OCI-LY1 (cell line): Measurements from ENCODE around the gene IRAK1.

Experiments used
- H2AFZ ChIP-seq: fragments of 200-600 bp; sonication (generic), shearing (Covaris generic); 2 replicates; pipeline ENCODE4 v1.6.0; 2014; ENCODE audit warnings: antibody characterized with exemption, mild to moderate bottlenecking, low read length
- H3F3A ChIP-seq: fragments of 200-600 bp; sonication (generic), shearing (Covaris generic); 2 replicates; pipeline ENCODE4 v1.6.0; 2014; ENCODE audit warnings: mild to moderate bottlenecking, antibody characterized with exemption, low read length, moderate library complexity; ENCODE audit not compliant: insufficient read depth
- H3K27ac ChIP-seq: fragments of 200-600 bp; sonication (generic); 2 replicates; pipeline ENCODE4 v1.5.1; 2014; ENCODE audit warnings: low read length, mixed run types, mild to moderate bottlenecking, low read depth; ENCODE audit not compliant: poor library complexity, severe bottlenecking
- H3K27me3 ChIP-seq: fragments of 200-600 bp; sonication (generic); 2 replicates; pipeline ENCODE4 v1.6.0; 2014; ENCODE audit warnings: antibody characterized with exemption, mild to moderate bottlenecking, low read length, moderate library complexity; ENCODE audit not compliant: insufficient read depth
- H3K36me3 ChIP-seq: fragments of 200-600 bp; sonication (generic); 2 replicates; pipeline ENCODE4 v1.6.1; 2014; ENCODE audit warnings: mild to moderate bottlenecking, antibody characterized with exemption, low read length, moderate library complexity, mixed read lengths; ENCODE audit not compliant: insufficient read depth
- H3K4me1 ChIP-seq: fragments of 200-600 bp; sonication (generic); 2 replicates; pipeline ENCODE4 v1.5.1; 2014; ENCODE audit warnings: mild to moderate bottlenecking, low read length, moderate library complexity; ENCODE audit not compliant: insufficient read depth, severe bottlenecking
- H3K4me2 ChIP-seq: fragments of 200-600 bp; sonication (generic), shearing (Covaris generic); 2 replicates; pipeline ENCODE4 v1.6.1; 2014; ENCODE audit warnings: low read length
- H3K4me3 ChIP-seq: fragments of 200-600 bp; sonication (generic); 2 replicates; pipeline ENCODE4 v1.5.1; 2014; ENCODE audit warnings: low read length, low read depth, mild to moderate bottlenecking, mixed read lengths; ENCODE audit not compliant: poor library complexity, severe bottlenecking
- H3K79me2 ChIP-seq: fragments of 200-600 bp; shearing (Covaris generic); 2 replicates; pipeline ENCODE4 v1.6.1; 2016; ENCODE audit warnings: mixed run types, low read length, mixed read lengths; ENCODE audit not compliant: insufficient read depth
- H3K9ac ChIP-seq: fragments of 200-600 bp; sonication (generic), shearing (Covaris generic); 2 replicates; pipeline ENCODE4 v1.6.1; 2014; ENCODE audit warnings: mild to moderate bottlenecking, low read length, mixed read lengths
- H3K9me2 ChIP-seq: fragments of 200-600 bp; sonication (generic), shearing (Covaris generic); 2 replicates; pipeline ENCODE4 v1.6.1; 2014; ENCODE audit warnings: low read depth, mild to moderate bottlenecking, low read length, mixed read lengths
- H3K9me3 ChIP-seq: fragments of 200-600 bp; shearing (Covaris generic); 2 replicates; pipeline ENCODE4 v1.6.1; 2014; ENCODE audit warnings: low read length, mixed read lengths
- H4K20me1 ChIP-seq: fragments of 200-600 bp; sonication (generic), shearing (Covaris generic); 2 replicates; pipeline ENCODE4 v1.6.0; 2016; ENCODE audit warnings: mild to moderate bottlenecking, low read length; ENCODE audit not compliant: insufficient read depth
- CTCF ChIP-seq: fragments of 200-600 bp; sonication (generic), shearing (Covaris generic); IDR thresholded peaks from 2 replicates; pipeline ENCODE4 v1.5.1; 2017; ENCODE audit warnings: mild to moderate bottlenecking, antibody characterized with exemption, low read length, moderate library complexity, mixed read lengths
- EZH2 ChIP-seq: fragments of 200-600 bp; sonication (generic), shearing (Covaris generic); IDR thresholded peaks from 2 replicates; pipeline ENCODE4 v1.8.0; 2017; ENCODE audit warnings: borderline replicate concordance, mixed run types, mild to moderate bottlenecking, antibody characterized with exemption, low read length, moderate library complexity, mixed read lengths

IRAK1 gene

GRCh38 chrX:153972368-153973126, 47.2 kb downstream of the IRAK1 start, which contains the start of gene TMEM187:
TSS of gene TMEM187 (plus strand) at chrX:153972754. CDS start at chrX:153982063, 9,309 bp downstream.
- Histone ChIP-seq H4K20me1 (no peaks in the 10 kb centered on the region), H3F3A (no peaks in the 10 kb centered on the region), H3K9me3 (no peaks in the 10 kb centered on the region), H3K36me3 (peaks cover 13% of the 10 kb centered on the region; the same call in 1 of the 2 replicates), H3K27ac (peak within 1 kb of the TSS; percentile 98), H3K4me2 (peak within 1 kb of the TSS; percentile 87), H3K4me1 (peaks cover 35% of the 10 kb centered on the region), H3K27me3 (no peaks in the 10 kb centered on the region), H3K9me2 (no peaks in the 10 kb centered on the region), H3K4me3 (peak within 1 kb of the TSS; percentile 93), H3K79me2 (peaks cover 21% of the 10 kb centered on the region), H3K9ac (peak within 1 kb of the TSS; percentile 100), H2AFZ (no peak within 1 kb of the TSS)
- no peak for TF ChIP-seq CTCF

- H3K4me2 ChIP-seq: peak within 1 kb of the TSS; percentile 99
- peak within 1 kb of the TSS; percentile 93 for H3K4me3 ChIP-seq
- TF ChIP-seq CTCF (no peak), EZH2 (no peak)
- H3K9ac ChIP-seq: peak within 1 kb of the TSS; percentile 100
- H3K9me2 ChIP-seq: no peaks in the 10 kb centered on the region
- H3K36me3 ChIP-seq: peaks cover 21% of the 10 kb centered on the region; the same call in 1 of the 2 replicates
- no peaks in the 10 kb centered on the region for H3K27me3 ChIP-seq
- no peaks in the 10 kb centered on the region for H3F3A ChIP-seq
- no peaks in the 10 kb centered on the region for H3K9me3 ChIP-seq
- H4K20me1 ChIP-seq: no peaks in the 10 kb centered on the region
- no peak within 1 kb of the TSS for H2AFZ ChIP-seq
- H3K4me1 ChIP-seq: peaks cover 43% of the 10 kb centered on the region
- peaks cover 30% of the 10 kb centered on the region for H3K79me2 ChIP-seq
- peak within 1 kb of the TSS; percentile 98 for H3K27ac ChIP-seq
Observed at GRCh38 chrX:153971450-153972367, 48.0 kb downstream of the IRAK1 start, which contains the start of gene HCFC1. TSS of gene HCFC1 (minus strand) at chrX:153971818. CDS start at chrX:153970840, 978 bp downstream.

GRCh38 chrX:153971124-153971449, 48.6 kb downstream of the IRAK1 start:
- no peak for TF ChIP-seq CTCF
- no peak for TF ChIP-seq EZH2
- H3K79me2 ChIP-seq: peaks cover 36% of the 10 kb centered on the region
- H3K9me3 ChIP-seq: no peaks in the 10 kb centered on the region
- peak overlapping the region; percentile 93 for H3K4me3 ChIP-seq
- H3K27me3 ChIP-seq: no peaks in the 10 kb centered on the region
- H3K9me2 ChIP-seq: no peaks in the 10 kb centered on the region
- peak overlapping the region; percentile 87 for H3K9ac ChIP-seq
- peak overlapping the region; percentile 97 for H3K27ac ChIP-seq
- H3F3A ChIP-seq: no peaks in the 10 kb centered on the region
- peaks cover 49% of the 10 kb centered on the region for H3K4me1 ChIP-seq
- no peak overlapping the region for H2AFZ ChIP-seq
- peaks cover 21% of the 10 kb centered on the region; the same call in 1 of the 2 replicates for H3K36me3 ChIP-seq
- peak overlapping the region; percentile 99 for H3K4me2 ChIP-seq
- no peaks in the 10 kb centered on the region for H4K20me1 ChIP-seq
